ENCODE measurements around the gene UNC5CL. TPM values are rescaled to one million over a fixed set of nuclear protein-coding genes. Genes with fewer than 3 reads are reported as not detected.

The UNC5CL gene
- total RNA-seq, 1 donor from 2014 or later, result 2.2 TPM

DNA sequence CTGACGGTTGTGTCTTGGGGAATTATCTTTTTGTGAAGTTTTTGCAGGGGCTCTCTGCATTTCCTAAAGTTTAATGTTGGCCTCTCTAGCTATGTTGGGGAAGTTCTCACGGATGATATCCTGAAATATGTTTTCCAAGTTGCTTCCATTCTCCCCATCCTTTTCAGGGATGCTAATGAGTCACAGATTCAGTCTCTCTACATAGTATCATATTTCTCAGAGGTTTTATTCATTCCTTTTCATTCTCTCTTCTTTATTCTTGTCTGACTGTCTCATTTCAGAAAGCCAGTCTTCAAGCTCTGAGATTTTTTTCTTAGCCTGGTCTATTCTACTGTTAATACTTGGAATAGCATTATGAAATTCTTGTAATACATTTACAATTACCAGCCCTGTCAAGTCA is 61.3 kb downstream of the UNC5CL start:
- DNase-seq, result no peak
- no peaks in the 10 kb centered on the region for H3K4me1 Mint-ChIP-seq
- POLR2A ChIA-PET, result no interaction called here
- CTCF ChIA-PET, result no interaction called here
- intact Hi-C loops (cut with micrococcal nuclease), result no loop called here
- TF ChIP-seq, protein P1, sequence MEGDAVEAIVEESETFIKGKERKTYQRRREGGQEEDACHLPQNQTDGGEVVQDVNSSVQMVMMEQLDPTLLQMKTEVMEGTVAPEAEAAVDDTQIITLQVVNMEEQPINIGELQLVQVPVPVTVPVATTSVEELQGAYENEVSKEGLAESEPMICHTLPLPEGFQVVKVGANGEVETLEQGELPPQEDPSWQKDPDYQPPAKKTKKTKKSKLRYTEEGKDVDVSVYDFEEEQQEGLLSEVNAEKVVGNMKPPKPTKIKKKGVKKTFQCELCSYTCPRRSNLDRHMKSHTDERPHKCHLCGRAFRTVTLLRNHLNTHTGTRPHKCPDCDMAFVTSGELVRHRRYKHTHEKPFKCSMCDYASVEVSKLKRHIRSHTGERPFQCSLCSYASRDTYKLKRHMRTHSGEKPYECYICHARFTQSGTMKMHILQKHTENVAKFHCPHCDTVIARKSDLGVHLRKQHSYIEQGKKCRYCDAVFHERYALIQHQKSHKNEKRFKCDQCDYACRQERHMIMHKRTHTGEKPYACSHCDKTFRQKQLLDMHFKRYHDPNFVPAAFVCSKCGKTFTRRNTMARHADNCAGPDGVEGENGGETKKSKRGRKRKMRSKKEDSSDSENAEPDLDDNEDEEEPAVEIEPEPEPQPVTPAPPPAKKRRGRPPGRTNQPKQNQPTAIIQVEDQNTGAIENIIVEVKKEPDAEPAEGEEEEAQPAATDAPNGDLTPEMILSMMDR (IDR thresholded peaks at IDR 0.05), result no peak
- ATAC-seq (ENCODE audit: low read depth), result no peak
- no peak overlapping the region for H3K4me3 Mint-ChIP-seq
- H3K9me3 Mint-ChIP-seq, result peaks cover 1% of the 10 kb centered on the region
- H3K36me3 Mint-ChIP-seq (ENCODE audit: low read depth), result no peaks in the 10 kb centered on the region
- H3K27me3 Mint-ChIP-seq, result peaks cover 49% of the 10 kb centered on the region
- H3K27ac Mint-ChIP-seq, result no peak overlapping the region

DNA sequence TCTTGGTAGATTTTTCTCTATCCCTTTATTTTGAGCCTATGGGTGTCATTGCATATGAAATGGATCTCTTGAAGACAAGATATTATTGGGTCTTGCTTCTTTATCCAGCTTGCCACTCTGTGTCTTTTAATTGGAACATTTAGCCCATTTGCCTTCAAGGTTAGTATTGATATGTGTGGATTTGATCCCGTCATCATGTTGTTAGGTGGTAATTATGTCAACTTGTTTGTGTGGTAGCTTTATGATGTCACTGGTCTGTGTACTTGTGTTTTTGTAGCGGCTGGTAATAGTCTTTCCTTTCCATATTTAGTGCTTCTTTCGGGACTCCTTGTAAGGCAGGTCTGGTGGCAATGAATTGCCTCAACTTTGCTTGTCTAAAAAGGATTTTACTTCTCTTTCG is 61.9 kb downstream of the UNC5CL start:
- Mint-ChIP-seq H3K27ac (no peak overlapping the region), H3K27me3 (peaks cover 55% of the 10 kb centered on the region), H3K9me3 (peaks cover 6% of the 10 kb centered on the region), H3K4me3 (no peak overlapping the region), H3K4me1 (no peaks in the 10 kb centered on the region), H3K36me3 (ENCODE audit: low read depth) (no peaks in the 10 kb centered on the region)
- TF ChIP-seq, protein P1 (IDR thresholded peaks at IDR 0.05), result no peak
- CTCF ChIA-PET, result no interaction called here
- POLR2A ChIA-PET, result no interaction called here
- DNase-seq (no peak), ATAC-seq (ENCODE audit: low read depth) (no peak)
- intact Hi-C loops (cut with micrococcal nuclease), result no loop called here

Other genes with a start within 250 kb of the UNC5CL start
- gene TSPO2, start 3.2 kb upstream of the UNC5CL start, total RNA-seq, result not detected in 2 replicates
- not detected in 2 replicates for gene APOBEC2, start 14.0 kb upstream of the UNC5CL start, total RNA-seq
- gene OARD1, start 33.1 kb upstream of the UNC5CL start, total RNA-seq, result 30.7 and 37.1 TPM in 2 replicates
- 33.7 and 35.1 TPM in 2 replicates for gene NFYA, start 33.8 kb upstream of the UNC5CL start, total RNA-seq
- gene TREML1, start 115.1 kb upstream of the UNC5CL start, total RNA-seq, result not detected in 2 replicates
- not detected in 2 replicates for gene TREM2, start 123.9 kb upstream of the UNC5CL start, total RNA-seq
- gene TREML2, start 161.9 kb upstream of the UNC5CL start, total RNA-seq, result 10.2 and 10.3 TPM in 2 replicates
- not detected in 2 replicates for gene TREML4, start 189.1 kb upstream of the UNC5CL start, total RNA-seq
- 0.81 TPM in 1 of 2 replicates, not detected in the other for gene TREM1, start 247.5 kb upstream of the UNC5CL start, total RNA-seq

All from activated B cell treated with CpG ODN at 0.5 μM for 24 hours (primary cell).